HT-29 (cell line): ENCODE results near the gene MRPL17. TPM values are rescaled to one million over a fixed set of nuclear protein-coding genes. Genes with fewer than 3 reads are reported as not detected.
"Not testable (repeated sequence)": the region's sequence is repeated elsewhere in the genome, so short reads cannot be mapped to it uniquely, and the experiment has no call there.

Experiments
- DNase-seq: peaks from one replicate; pipeline ENCODE4 v3.0.0-alpha.2; 2015; ENCODE audit warnings: low spot score
- total RNA-seq: library from RNA; depleted of rRNA; stranded (reverse); fragments of >200 nt; shearing (Covaris generic); gene quantifications from 2 replicates; pipeline ENCODE4 v1.2.3, GENCODE V29; 2014

Gene MRPL17
- total RNA-seq, 1 experiment from 2014 or later: 94.8 TPM

DNA sequence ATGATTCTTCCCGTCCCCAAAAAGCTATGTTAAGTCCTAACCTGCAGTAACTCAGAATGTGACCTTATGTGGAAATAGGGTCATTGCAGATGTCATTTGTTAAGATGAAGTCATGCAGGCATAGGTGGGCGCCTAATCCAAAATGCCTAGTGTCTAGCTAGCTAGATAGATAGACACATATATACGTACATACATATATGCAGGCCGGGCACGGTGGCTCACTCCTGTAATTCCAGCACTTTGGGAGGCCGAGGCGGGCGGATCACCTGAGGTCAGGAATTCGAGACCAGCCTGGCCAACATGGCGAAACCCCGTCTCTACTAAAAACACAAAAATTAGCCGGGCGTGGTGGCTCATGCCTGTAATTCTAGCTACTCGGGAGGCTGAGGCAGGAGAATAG lies 928 bp upstream of the MRPL17 start:
- not testable (repeated sequence) for DNase-seq

DNA sequence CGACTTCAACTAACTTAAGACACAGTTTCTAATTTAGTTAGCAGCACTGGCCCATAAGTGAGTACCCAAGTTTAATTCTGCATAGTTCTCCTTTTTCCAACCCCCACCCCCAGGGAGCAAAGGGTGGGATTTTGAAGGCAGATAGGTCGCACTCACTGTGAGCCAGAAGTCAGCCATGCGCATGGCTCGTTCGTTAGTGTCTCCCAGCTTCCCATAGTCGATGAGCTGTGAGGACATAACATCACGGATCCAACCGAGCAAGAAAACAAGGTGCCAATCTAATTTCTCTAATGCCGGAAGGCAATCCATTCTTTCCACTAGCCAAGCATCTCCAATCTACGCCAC lies 577 bp downstream of the MRPL17 start:
- no peak for DNase-seq

DNA sequence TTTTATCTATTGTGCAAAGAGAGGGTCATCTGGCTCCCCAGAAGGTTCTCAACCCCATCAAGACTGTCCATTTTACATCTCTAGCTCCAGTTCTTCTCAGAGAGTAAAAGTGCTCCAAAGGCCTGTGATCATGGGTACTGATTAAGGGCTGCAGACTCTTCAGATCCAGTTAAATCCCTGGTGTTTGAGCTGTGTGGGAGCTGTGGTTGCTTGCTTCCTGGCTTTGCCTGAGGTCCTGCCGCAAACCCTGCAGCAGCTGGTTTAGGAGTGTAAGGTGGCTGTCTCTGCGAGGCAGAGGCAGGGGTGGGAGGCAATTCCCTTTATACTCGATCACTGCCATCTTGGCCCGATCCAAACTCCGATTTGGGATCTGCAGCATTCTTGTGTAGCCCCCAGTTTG lies 1.2 kb downstream of the MRPL17 start:
- DNase-seq: peak; percentile 9

DNA sequence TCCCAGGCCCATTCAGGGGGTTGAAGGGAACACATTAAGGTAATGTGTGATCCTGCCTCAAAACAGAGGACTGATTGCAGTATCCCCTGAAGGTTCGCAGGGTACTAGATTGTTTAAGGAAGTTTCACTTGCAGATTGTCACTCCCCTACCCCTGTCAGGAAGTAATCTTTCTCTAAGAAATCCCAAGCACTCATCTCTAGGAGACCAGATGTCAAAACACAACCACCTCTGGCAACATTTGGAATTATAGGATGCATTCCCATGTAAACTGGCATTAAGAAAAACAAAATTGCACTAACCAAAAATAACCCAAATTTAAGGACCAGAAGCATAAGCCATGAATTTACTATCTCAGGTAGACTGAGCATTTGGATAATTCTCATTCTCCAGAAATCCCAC lies 1.6 kb downstream of the MRPL17 start:
- DNase-seq: no peak

DNA sequence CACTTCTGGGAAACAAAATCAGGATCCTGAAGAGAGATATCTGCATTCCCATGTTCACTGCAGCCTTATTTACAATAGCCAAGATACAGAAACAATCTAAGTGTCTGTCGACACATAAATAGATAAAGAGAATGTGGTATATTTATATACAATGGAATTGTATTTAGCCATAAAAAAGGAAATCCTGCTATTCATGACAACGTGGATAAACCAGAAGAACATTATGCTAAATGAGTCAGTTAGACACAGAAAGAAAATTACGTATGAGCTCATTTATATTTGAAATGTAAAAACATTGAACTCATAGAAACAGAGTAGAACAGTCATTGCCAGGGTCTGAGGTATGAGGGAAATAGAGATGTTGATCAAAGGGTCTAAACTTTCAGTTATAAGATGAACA lies 6.1 kb downstream of the MRPL17 start:
- DNase-seq: no peak

DNA sequence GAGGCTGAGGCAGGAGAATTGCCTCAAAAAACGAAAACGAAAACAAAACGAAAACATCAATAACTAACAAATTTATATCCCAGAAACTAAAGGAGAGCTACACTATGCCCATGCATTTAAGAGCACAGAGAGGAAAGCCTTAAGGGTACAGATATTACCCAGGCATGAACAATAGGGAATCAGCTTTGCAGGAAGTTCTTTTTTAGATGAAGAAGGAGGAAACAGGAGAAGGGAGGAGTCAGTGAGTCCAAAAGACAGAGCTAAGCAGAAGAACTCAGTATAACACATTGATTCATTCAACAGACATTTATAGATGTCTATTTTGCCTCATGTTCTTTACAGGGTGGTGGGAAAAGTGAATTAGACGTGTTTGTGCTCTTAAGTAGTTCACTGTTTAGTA lies 8.3 kb downstream of the MRPL17 start:
- DNase-seq: no peak

DNA sequence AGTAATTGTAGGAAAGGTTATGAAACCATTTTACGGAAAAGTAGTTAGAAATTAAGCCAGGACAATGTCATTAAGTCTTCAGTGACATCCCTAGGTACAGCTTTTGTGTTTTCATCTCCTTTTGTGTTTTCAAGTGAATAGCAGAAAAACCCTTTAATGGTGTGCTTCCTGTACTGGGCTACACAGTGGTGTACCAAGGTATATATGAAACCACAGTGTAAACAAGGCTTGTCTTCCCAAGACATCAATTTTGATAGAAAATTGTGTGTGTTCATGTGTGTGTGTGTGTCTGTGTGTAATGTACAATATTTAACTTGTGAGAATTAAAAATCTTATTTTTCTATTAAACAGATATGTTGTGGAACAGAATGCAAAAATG lies 8.9 kb downstream of the MRPL17 start:
- no peak for DNase-seq

DNA sequence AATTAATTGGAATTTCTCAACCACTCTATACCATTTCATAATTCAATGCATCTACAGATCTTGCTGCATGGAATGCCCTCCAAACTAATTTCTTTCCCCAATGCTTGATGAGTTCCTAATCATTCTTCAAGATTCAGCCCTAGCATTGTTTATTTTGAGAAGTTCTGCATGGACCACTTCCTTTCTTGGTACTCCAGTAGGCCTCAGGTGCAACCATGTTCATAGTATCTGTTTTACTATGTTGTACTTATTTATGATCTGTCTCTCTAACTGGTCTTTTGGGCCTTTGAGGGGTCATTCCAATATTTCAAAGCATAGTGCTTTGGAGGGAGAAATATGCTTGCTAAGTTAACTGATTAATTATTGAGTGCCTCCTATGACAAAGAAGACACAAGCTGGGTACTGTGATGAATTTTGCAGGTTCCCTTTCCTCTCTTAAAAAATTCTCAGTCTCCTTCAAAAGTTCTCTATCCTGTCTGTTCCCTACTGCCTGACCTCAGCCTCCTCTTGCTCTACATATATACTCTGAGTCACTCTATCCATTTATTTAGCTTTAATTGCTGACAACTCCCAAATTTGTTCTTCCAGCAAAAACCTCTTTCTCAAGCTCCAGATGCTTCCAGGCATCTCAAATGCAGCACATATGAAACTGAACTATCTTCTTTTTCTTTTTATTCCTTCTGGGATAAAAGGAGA lies 9.5 kb downstream of the MRPL17 start:
- no peak for DNase-seq

DNA sequence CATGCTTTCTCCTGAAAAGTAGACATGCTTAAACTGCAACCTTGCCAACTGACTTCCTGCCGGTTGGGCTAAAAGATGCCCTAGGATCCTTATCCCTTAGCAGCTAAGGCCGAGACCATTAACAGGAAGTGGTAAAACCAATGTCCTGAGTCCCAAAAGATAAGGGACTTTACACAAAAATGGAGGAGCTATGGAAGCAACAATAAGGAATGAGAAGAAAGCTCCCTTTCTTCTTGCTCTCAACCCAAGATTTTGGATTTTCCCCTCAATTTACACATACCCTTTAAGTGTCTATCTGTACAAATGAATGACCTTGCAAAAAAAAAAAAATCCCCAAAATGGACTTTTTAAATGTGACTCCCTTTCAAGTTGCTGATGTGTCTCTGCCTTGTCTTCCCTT lies 11.1 kb downstream of the MRPL17 start:
- DNase-seq: no peak

DNA sequence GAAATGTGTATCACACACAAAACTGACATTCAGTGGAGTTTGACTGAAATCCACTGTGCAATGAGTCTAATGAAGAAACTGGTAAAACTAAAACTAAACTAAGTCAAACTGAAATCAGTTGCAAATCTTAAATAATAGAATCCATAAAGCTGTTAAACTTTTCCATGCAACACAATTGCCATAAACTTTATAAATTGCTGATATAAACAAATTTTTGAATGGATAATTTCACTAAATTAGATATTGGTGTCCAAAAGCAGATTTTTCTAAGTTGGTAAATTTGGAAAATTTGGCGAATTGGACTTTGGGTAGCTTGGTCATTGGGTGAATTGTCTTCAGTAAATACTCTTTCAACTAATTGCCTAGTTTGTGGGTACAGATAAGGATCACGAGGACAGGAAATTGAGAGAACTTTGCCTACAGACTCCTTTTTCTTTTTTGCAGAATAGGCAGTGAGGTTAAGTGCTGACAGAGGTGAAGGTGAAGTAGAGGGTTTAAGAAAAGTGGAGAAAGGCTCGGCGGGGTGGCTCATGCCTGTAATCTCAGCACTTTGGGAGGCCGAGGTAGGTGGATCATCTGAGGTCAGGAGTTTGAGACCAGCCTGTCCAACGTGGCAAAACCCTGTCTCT lies 12.8 kb downstream of the MRPL17 start:
- DNase-seq: no peak

DNA sequence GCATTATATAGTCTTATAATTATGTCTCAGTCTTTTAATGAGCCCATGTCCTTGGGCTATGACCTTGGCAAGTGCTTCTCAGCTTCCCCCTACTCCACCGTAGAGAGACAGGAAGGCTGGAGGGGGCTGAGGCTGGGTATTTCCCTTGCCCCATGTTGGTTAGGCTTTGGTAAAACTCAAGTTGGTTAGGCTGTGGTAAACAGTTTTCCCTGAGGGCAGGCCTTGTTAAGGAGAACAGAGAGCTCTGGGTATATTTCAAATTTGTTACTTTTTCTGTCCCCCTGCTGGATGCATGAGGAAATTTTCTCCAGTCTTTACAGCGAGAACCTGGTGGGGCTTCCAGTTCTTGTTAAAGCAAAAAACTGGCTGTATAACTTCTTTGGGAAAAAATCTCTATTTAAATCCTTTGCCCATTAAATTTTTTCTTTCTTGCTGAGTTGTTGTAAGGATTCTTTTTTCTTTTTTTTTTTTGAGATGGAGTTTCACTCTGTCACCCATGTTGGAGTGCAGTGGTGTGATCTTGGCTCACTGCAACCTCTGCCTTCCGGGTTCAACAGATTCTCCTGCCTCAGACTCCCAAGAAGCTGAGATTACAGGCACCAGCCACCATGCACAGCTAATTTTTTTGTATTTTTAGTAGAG lies 15.3 kb downstream of the MRPL17 start:
- DNase-seq: peak; percentile 52

DNA sequence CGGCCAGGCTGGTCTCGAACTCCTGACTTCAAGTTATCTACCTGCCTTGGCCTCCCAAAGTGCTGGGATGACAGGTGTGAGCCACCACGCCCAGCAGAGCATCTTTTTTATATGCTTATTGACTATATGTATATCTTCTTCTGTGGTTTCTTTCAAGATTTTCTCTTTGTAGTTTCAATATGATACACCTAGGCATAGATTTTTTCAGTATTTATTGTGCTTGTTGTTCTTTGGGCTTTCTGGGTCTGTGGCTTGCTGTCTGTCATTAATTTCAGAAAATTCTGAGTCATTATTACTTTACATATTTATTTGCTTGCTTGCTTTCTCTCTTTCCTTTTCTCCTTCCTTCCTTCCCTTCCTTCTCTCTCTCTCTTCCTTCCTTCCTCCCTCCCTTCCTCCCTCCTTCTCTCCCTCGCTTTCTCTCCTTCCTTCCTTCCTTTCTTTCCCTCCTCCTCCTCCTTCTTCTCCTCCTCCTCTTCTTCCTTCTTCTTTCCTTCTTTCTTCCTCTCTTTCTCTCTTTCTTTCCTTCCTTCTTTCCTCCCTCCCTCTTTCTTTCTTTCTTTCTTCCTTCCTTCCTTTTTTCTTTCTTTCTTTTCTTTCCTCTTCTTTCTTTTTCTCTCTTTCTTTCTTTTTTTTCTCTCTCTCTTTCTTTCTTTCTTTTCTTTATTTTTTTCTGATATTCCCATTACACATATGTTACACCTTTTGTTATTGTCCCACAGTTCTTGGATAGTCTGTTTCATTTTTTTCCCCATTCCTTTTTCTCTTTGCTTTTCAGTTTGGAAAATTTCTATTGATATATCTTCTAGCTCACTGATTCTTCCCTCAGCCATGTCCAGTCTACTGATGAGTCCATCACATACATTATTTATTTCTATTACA lies 16.6 kb downstream of the MRPL17 start:
- DNase-seq: no peak

DNA sequence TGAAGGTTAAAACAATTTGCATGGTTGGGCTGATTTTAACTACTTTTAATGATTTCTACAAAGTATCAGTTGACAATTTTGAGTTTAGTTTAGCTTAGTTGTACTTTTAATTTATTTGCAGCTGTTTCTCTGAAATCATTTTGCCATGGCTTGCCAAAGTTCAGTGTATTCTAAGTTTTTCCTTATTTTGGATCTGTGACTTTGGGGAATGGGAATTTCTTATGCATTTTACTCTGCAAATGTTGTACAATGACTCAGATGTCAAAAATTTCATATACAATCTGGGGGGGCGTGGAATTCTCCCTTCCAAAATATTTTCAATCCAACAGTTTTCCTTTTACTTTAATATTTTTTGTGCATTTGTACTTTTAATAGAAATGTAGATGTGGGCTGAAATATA lies 18.6 kb downstream of the MRPL17 start:
- no peak for DNase-seq

DNA sequence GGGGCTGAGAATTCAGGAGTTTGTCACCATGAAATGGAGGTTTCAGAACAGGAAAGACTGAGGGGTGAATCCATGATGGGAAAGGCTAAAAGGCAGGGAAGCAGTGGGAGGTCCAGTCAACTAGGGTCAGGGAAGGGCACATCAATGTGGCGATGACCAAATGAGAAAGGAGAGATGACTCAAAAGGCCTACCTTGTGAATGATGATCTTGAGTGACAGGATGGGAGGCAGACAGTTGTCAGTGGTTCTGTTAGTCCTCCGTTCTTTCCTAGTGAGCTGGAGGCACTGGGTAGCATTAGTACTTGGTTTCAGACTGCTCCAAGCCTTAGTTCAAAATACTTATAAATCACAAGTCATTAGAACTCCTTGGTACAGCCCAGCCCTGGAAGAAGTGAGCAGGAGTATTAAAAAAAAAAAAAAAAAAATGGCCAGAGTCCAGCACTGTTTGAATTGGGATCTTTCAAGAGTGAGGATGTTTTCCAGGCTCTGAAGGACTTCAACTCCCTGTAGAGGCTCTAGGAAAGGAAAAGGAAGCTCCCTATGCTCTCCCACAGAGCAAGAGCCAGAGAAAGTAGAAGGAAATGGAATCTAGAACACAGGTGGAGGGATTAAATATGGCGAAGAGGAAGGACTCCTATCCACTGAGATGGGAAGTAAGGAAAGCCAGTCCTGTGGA lies 19.2 kb downstream of the MRPL17 start:
- no peak for DNase-seq

DNA sequence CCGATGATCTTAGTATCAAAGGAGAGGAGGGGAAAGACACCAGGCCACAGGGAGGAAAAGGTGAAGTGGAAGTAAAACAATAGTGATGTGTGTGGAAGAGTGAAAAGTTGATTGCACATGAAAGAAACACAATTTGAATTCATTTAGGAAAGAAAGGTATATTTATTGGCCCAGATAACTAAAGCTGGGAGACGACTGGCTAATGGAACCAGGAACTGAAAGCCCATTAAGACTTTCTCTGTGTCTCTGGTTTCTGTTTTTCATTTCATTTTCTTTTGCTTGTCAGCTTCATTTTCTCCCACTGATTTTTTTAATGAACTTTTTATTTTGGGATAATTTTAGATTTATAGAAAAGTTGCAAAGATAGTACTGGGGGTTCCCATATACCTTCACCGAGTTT lies 22.4 kb downstream of the MRPL17 start:
- no peak for DNase-seq

DNA sequence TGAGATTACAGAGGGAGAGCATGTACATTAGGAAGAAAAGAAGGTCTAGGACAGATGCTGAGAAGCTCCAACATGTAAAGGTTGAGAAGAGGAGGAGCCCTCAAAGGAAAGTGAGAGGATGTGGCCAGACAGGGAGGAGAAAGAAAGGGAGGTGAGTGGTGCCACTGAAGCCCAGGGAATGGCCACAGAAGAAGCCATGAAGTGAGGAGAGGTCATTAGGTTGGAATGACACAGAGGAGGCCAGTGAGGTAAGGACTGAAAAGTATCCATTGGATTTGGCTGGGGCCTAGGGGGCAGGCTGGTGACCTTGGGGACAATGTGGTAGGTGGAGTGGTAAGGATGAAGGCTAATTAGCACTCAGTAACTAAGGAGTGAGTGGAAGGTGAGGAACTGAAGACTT lies 24.5 kb downstream of the MRPL17 start:
- no peak for DNase-seq

DNA sequence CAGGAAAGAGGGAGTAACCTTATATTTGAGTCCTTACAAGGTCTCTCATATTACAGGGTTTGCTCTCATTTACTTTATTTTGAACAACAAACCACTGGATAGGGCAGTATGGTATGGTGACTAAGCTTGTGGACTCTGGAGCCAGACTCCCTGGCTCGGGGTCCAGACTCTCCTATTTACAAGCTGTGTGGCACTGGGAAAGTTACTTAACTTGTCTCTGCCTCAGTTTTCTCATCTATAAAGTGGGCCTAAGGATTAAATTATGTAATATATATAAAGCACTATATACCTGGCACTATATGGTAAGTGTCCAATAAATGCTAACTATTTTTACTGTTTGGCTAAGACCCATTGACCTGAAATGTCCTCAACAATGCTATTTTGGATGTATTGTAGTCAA lies 25.8 kb downstream of the MRPL17 start:
- DNase-seq: no peak

DNA sequence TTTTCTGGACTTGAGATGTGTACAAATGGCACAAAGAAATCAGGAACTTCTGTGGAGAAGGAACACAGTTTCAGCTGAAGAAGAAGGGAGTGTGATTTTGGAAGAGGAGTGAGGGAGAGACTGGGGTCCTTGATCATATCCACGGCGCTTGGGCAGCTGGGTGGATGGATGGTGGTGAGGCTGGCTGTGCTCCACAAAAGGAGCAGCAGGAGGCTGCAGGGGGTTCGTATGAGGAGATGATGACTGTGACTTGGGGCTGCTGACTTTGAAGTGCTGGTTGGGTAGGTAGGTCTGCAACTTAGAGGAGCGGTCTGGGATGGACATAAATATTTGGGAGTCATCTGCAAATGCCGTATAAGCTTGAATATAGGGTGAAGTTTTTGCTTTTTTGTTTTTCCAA lies 26.2 kb downstream of the MRPL17 start:
- no peak for DNase-seq

DNA sequence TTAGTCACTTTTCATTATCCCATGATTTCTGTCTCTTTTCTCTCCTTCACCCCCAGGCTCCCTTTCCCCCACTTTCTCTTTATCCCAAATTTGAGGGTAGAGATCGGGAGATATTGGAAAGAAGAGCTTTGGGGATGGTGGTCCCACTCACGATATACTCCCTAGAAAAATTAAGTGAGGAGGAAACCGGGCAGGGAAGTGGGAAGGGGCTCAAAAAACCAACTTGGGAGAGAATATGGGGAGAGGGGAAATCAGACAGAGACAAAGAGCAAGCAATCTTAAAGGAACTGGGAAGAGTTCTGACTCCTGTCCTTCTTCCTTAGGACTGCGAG lies 26.6 kb downstream of the MRPL17 start:
- no peak for DNase-seq

DNA sequence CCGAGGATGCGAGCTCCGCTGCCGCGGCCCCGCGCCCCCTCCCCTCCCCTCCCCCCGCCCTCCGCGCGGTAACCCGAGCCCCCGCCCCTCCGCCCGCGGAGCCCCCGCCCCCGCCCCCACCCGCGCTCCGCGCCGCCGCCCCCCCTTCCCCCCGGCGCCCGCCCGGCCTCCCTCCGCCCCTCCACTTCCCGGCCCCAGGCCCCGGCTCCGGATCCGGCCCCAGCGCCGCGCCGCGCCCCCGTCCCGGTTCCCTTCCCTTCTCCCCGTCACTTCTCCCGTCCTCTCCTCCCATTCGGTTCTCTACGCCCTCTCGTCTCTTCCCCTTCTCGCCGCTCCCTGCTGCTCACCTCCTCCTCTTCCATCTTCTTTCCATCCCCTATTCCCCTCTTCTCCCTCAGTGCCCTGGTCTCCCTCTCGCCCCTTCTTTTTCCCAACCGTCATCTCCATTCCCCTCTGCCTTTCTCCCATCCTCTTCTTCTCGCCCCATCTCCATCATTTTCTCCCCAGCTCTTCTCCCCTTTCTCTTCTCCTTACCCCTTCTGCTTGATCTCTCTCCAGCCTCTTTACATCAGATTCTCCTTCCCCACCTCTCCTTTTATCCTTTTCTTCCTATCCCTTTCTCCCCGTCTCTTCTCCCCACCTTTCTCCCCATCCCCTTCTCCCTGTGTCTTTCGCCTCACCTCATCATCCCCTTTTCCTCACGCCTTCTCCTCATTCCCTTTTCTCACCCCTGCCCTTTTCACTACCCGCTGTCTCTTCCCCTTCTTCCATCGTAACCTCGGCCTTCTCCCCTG lies 27.2 kb downstream of the MRPL17 start, which contains the start of gene DCHS1:
Gene DCHS1, minus strand, starts transcription at position 20 of the 794 bp plus-strand sequence. CDS start 14,196 bp downstream, outside the sequence.
- DNase-seq: no peak
